Keratinocyte (primary cell): ENCODE results near the gene FRMD4B. TPM values are rescaled to one million over a fixed set of nuclear protein-coding genes. Genes with fewer than 3 reads are reported as not detected.
A peak's percentile ranks its signal among the peaks of the same experiment; 100 is the strongest.

Experiments
- DNase-seq: peaks from one replicate; pipeline ENCODE4 v3.0.0-alpha.2; 2011; ENCODE audit warnings: low read depth, missing footprints, low spot score
- FAIRE-seq: peaks from 2 replicates; lab custom pipeline; 2011; peaks lifted over from hg19 to GRCh38; lab: Jason Lieb, UNC
- H2AFZ ChIP-seq: 2 replicates; pipeline ENCODE4 v1.6.0; 2012; ENCODE audit warnings: low read length, control low read depth, inconsistent platforms; ENCODE audit not compliant: control insufficient read depth
- H3K27ac ChIP-seq: 2 replicates; pipeline ENCODE4 v1.5.1; 2011; ENCODE audit warnings: low read length; ENCODE audit not compliant: control insufficient read depth, insufficient read depth
- H3K27me3 ChIP-seq: 3 replicates; pipeline ENCODE4 v1.6.0; 2011; ENCODE audit warnings: low read length; ENCODE audit not compliant: control insufficient read depth, insufficient read depth; ENCODE audit errors: extremely low read depth
- H3K36me3 ChIP-seq, 2 experiments: 2 replicates in 1 of 2; 3 replicates in 1 of 2; pipeline ENCODE4 v1.5.1; 2011; ENCODE audit warnings: low read length in 2 of 2, mild to moderate bottlenecking in 1 of 2; ENCODE audit not compliant: control insufficient read depth in 2 of 2, insufficient read depth in 2 of 2; ENCODE audit errors: extremely low read depth in 1 of 2
- H3K4me1 ChIP-seq: 3 replicates; pipeline ENCODE4 v1.5.1; 2011; ENCODE audit warnings: low read length; ENCODE audit not compliant: control insufficient read depth, insufficient read depth; ENCODE audit errors: extremely low read depth
- H3K4me2 ChIP-seq: 3 replicates; pipeline ENCODE4 v1.6.0; 2011; ENCODE audit warnings: low read depth, low read length; ENCODE audit not compliant: control insufficient read depth, insufficient read depth; ENCODE audit errors: extremely low read depth
- H3K4me3 ChIP-seq, 3 experiments: fragments of 200-600 bp in 1 of 3; sonication (generic) in 1 of 3; 2 replicates in 2 of 3; 3 replicates in 1 of 3; pipeline ENCODE4 v1.5.1; 2011 to 2016; ENCODE audit warnings: low read length in 3 of 3, mild to moderate bottlenecking in 3 of 3, control low read depth in 2 of 3, inconsistent platforms in 1 of 3, low read depth in 1 of 3, mixed read lengths in 1 of 3, mixed run types in 1 of 3, moderate library complexity in 1 of 3; ENCODE audit not compliant: control insufficient read depth in 2 of 3, insufficient read depth in 2 of 3; ENCODE audit errors: extremely low read depth in 1 of 3
- H3K79me2 ChIP-seq: 2 replicates; pipeline ENCODE4 v1.6.0; 2012; ENCODE audit warnings: low read length; ENCODE audit not compliant: control insufficient read depth, insufficient read depth
- H3K9ac ChIP-seq: 3 replicates; pipeline ENCODE4 v1.6.0; 2011; ENCODE audit warnings: low read length; ENCODE audit not compliant: control insufficient read depth, insufficient read depth; ENCODE audit errors: extremely low read depth
- H3K9me1 ChIP-seq: 3 replicates; pipeline ENCODE4 v1.6.0; 2011; ENCODE audit warnings: low read length; ENCODE audit not compliant: control insufficient read depth, insufficient read depth; ENCODE audit errors: extremely low read depth
- H3K9me3 ChIP-seq: 2 replicates; pipeline ENCODE4 v1.5.1; 2012; ENCODE audit warnings: low read depth, low read length; ENCODE audit not compliant: control insufficient read depth
- H4K20me1 ChIP-seq: 3 replicates; pipeline ENCODE4 v1.6.0; 2011; ENCODE audit warnings: low read length; ENCODE audit not compliant: control insufficient read depth, insufficient read depth; ENCODE audit errors: extremely low read depth
- CTCF ChIP-seq, 3 experiments: IDR thresholded peaks in 1 of 3; conservative IDR thresholded peaks in 1 of 3; optimal IDR thresholded peaks in 1 of 3; 2 replicates in 2 of 3; 3 replicates in 1 of 3; pipeline versions ENCODE3 to v1.5.1; 2011; ENCODE audit warnings: low read length in 3 of 3, mild to moderate bottlenecking in 3 of 3, moderate library complexity in 2 of 3, control low read depth in 1 of 3, inconsistent platforms in 1 of 3; ENCODE audit not compliant: insufficient read depth in 2 of 3; ENCODE audit errors: extremely low read depth in 1 of 3
- EZH2 ChIP-seq: IDR thresholded peaks from one replicate; pipeline ENCODE4 v1.6.1; 2012; ENCODE audit warnings: inconsistent platforms, mild to moderate bottlenecking, low read length, moderate library complexity
- dilution Hi-C: fragments of 300-500 bp; cut with MboI; formaldehyde crosslinking; loops from one replicate; pipeline ENCODE4 v1.7.0; 2020; ENCODE audit warnings: low sequenced_read_pairs; ENCODE audit not compliant: extremely low pct_ligation_motif_present
- polyA plus RNA-seq, 5 experiments: library from polyadenylated mRNA; depleted of rRNA in 3 of 5; stranded (reverse) in 3 of 5; stranded (forward) in 1 of 5; unstranded in 1 of 5; fragments of >200 nt; gene quantifications; 1 replicate in 1 of 5; 2 replicates in 3 of 5; 3 replicates in 1 of 5; pipeline versions ENCODE4 v1.2.1 to v1.2.3, GENCODE V29; 2011 to 2012; ENCODE audit warnings: missing spikeins in 2 of 5, low read depth in 1 of 5, low replicate concordance in 1 of 5

The FRMD4B gene
- polyA plus RNA-seq, 1 donor (not counting 4 experiments of a cell fraction or from before 2014, with no cell fraction given): 48.3 TPM

GRCh38 chr3:69292959-69293574 lies 92.8 kb downstream of the FRMD4B start:
- DNase-seq (no peak), FAIRE-seq (no peak)
- Histone ChIP-seq H3K4me2 (peak overlapping the region; percentile 75), H3K9ac (peak overlapping the region; percentile 77), H3K4me1 (peaks cover 61% of the 10 kb centered on the region), H3K79me2 (peaks cover 3% of the 10 kb centered on the region), H3K4me3 (no peak overlapping the region), H2AFZ (no peak overlapping the region), H3K9me1 (no peaks in the 10 kb centered on the region), H3K9me3 (no peaks in the 10 kb centered on the region), H4K20me1 (no peaks in the 10 kb centered on the region), H3K36me3 (peaks cover 9 to 28% of the 10 kb centered on the region in 2 experiments), H3K27ac (peak overlapping the region; percentile 96), H3K27me3 (no peaks in the 10 kb centered on the region)
- no peak for TF ChIP-seq EZH2
- TF ChIP-seq CTCF (optimal IDR thresholded peaks at IDR 0.05 in 1 of 3, IDR thresholded peaks at IDR 0.05 in 1 of 3, conservative IDR thresholded peaks at IDR 0.05 in 1 of 3; ENCODE audit: extremely low read depth in 1 of 3, insufficient read depth in 2 of 3, low read length in 3 of 3): no peak
- dilution Hi-C loops: no loop called here

GRCh38 chr3:69292185-69292584 lies 93.7 kb downstream of the FRMD4B start:
- Histone ChIP-seq H3K4me2 (no peak overlapping the region), H3K9me1 (no peaks in the 10 kb centered on the region), H3K9ac (no peak overlapping the region), H4K20me1 (no peaks in the 10 kb centered on the region), H3K4me1 (peaks cover 64% of the 10 kb centered on the region), H3K36me3 (peaks cover 8 to 26% of the 10 kb centered on the region in 2 experiments), H3K9me3 (no peaks in the 10 kb centered on the region), H3K27me3 (no peaks in the 10 kb centered on the region), H2AFZ (no peak overlapping the region), H3K4me3 (no peak overlapping the region), H3K27ac (peak overlapping the region; percentile 96), H3K79me2 (peaks cover 3% of the 10 kb centered on the region)
- DNase-seq: no peak
- FAIRE-seq: no peak
- dilution Hi-C loops: no loop called here
- TF ChIP-seq EZH2: no peak
- no peak for TF ChIP-seq CTCF (optimal IDR thresholded peaks at IDR 0.05 in 1 of 3, IDR thresholded peaks at IDR 0.05 in 1 of 3, conservative IDR thresholded peaks at IDR 0.05 in 1 of 3; ENCODE audit: extremely low read depth in 1 of 3, insufficient read depth in 2 of 3, low read length in 3 of 3)
